Gastrocnemius medialis (tissue), 4 donors: ENCODE data around the gene CCDC126.

Experiments
- POLR2A ChIP-seq, 2 donors: fragments of 450-650 bp; IDR thresholded peaks; one replicate each; pipeline ENCODE4 v1.6.1; 2017; ENCODE audit warnings: antibody characterized with exemption in 2 of 2, mild to moderate bottlenecking in 2 of 2, moderate library complexity in 2 of 2
- TF ChIP-seq, protein P1 (sequence below), 5 experiments: fragments of 450-650 bp in 3 of 5; fragments of 200-600 bp in 2 of 5; sonication (generic) in 2 of 5; IDR thresholded peaks in 4 of 5; conservative IDR thresholded peaks in 1 of 5; 1 replicate in 4 of 5; 2 replicates in 1 of 5; pipeline ENCODE4 v1.5.1; 2016 to 2019; ENCODE audit warnings: antibody characterized with exemption in 5 of 5, mild to moderate bottlenecking in 3 of 5, moderate library complexity in 3 of 5

DNA sequence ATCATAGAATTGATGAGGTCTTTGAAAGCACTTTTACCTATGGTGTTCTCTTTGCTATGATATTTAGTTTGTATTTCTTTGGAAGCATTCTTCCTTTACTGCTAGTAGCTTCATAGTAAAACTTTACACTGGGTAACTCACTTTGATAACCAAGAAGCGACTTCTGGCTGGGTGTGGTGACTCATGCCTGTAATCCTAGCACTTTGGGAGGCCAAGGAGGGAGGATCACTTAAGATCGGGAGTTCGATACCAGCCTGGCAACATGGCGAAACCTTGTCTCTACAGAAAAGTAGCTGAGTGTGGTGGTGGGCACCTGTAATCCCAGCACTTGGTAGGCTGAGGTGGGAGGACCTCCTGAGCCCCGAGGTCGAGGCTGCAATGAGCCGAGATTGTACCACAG lies 36.2 kb downstream of the CCDC126 start:
- TF ChIP-seq POLR2A (IDR thresholded peaks at IDR 0.05), result no peak
- TF ChIP-seq, protein P1, sequence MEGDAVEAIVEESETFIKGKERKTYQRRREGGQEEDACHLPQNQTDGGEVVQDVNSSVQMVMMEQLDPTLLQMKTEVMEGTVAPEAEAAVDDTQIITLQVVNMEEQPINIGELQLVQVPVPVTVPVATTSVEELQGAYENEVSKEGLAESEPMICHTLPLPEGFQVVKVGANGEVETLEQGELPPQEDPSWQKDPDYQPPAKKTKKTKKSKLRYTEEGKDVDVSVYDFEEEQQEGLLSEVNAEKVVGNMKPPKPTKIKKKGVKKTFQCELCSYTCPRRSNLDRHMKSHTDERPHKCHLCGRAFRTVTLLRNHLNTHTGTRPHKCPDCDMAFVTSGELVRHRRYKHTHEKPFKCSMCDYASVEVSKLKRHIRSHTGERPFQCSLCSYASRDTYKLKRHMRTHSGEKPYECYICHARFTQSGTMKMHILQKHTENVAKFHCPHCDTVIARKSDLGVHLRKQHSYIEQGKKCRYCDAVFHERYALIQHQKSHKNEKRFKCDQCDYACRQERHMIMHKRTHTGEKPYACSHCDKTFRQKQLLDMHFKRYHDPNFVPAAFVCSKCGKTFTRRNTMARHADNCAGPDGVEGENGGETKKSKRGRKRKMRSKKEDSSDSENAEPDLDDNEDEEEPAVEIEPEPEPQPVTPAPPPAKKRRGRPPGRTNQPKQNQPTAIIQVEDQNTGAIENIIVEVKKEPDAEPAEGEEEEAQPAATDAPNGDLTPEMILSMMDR (IDR thresholded peaks at IDR 0.05 in 4 of 5, conservative IDR thresholded peaks at IDR 0.05 in 1 of 5), result no peak
